Left ventricle myocardium inferior (tissue), 1 donor: ENCODE data around the gene LIME1. TPM values are rescaled to one million over a fixed set of nuclear protein-coding genes. Genes with fewer than 3 reads are reported as not detected.

Experiments
- DNase-seq: peaks from one replicate; pipeline ENCODE4 v3.0.0-alpha.2; 2020
- H3K27ac ChIP-seq: fragments of 200-600 bp; replicated peaks from 2 replicates; pipeline ENCODE4 v1.8.0; 2021
- H3K27me3 ChIP-seq: fragments of 200-600 bp; 2 replicates; pipeline ENCODE4 v1.8.0; 2021; ENCODE audit warnings: low read depth
- H3K36me3 ChIP-seq: fragments of 200-600 bp; 2 replicates; pipeline ENCODE4 v1.8.0; 2021
- H3K4me1 ChIP-seq: fragments of 200-600 bp; 2 replicates; pipeline ENCODE4 v1.8.0; 2021
- H3K4me3 ChIP-seq: fragments of 200-600 bp; 2 replicates; pipeline ENCODE4 v1.8.0; 2021; ENCODE audit warnings: mild to moderate bottlenecking, moderate library complexity
- H3K9me3 ChIP-seq: fragments of 200-600 bp; replicated peaks from 2 replicates; pipeline ENCODE4 v1.8.0; 2021
- CTCF ChIP-seq: fragments of 200-600 bp; IDR thresholded peaks from 2 replicates; pipeline ENCODE4 v1.8.0; 2021; ENCODE audit warnings: antibody characterized with exemption, mild to moderate bottlenecking, borderline replicate concordance
- intact Hi-C: fragments of 100-400 bp; cut with micrococcal nuclease; formaldehyde crosslinking; loops from one replicate; pipeline ENCODE4 v1.11.0; 2022
- total RNA-seq: library from RNA; stranded (reverse); fragmentation: NEBNext Ultra II Directional; extraction: Animal tissue kit (Norgen Biotek cat#: 25700); gene quantifications from one replicate; pipeline ENCODE4 v1.2.1, GENCODE V29; 2021
- donor health status: DM: no; HTN: yes; CAD: no; lungs with severe emphysema.

Gene LIME1
- total RNA-seq, 1 donor from 2014 or later = 3.4 TPM

- H3K4me3 ChIP-seq = no peak overlapping the region
- intact Hi-C loops = no loop called here
- no peaks in the 10 kb centered on the region for H3K27me3 ChIP-seq
- H3K9me3 ChIP-seq = no peaks in the 10 kb centered on the region
- no peak overlapping the region for H3K27ac ChIP-seq
- DNase-seq = no peak
- TF ChIP-seq CTCF = no peak
- peaks cover 35% of the 10 kb centered on the region for H3K36me3 ChIP-seq
- H3K4me1 ChIP-seq = peaks cover 4% of the 10 kb centered on the region
These were observed 17.5 kb downstream of the LIME1 start for GRCh38 chr20:63754008-63754407.

DNA sequence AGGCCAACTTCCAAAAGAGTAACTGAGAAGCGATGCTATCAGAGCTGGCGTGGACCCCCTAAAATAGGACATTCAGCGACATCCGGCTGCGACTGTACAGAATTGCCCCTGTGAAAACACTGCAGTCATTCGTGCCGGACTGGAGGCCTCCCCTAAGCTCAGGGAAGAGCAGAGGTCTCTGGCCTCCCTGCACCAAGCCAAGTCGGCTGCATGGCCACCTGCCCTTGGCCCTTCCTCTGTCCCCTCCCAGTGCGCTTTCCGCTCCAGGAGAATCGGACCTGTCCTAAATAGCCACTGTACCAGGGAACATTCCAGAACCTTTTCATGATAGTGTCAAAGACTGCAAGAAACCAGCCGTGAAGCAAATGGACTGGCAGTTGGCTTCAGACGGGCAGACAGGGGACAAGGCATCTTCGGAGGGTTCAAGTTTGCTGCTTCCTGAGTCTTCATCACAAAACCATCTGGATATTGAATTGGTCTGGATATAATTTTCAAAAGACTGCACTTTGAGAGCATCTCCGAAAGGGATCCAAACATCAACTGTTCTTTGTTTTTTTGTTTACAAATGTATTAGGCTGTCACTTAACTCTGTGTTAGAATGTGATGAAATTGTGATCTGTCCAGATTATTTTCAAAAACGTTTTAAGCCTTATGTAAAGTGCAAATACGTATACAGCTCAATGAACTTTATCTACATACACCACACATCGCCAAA is 19.6 kb downstream of the LIME1 start:
- Histone ChIP-seq H3K9me3 (no peaks in the 10 kb centered on the region), H3K4me3 (no peak overlapping the region), H3K4me1 (peaks cover 4% of the 10 kb centered on the region), H3K27me3 (no peaks in the 10 kb centered on the region), H3K27ac (no peak overlapping the region), H3K36me3 (peaks cover 21% of the 10 kb centered on the region)
- no peak for TF ChIP-seq CTCF
- intact Hi-C loops = no loop called here
- no peak for DNase-seq

DNA sequence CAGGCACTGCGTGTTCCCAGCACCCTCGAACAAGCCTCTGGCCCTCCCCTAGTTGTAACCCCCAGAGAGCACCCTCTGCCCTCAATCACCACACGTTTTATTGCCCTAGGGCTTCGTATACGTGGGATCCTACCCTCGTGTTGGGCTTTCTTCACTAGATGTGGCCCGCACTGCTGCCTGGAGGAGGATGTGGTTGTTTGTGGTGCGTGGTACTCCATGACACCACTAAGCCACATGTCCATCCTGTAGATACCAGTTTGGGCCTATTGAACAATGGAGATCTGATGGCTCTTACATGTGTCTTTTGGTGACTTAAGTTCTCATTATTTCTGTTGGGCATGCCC is 20.2 kb downstream of the LIME1 start:
- Histone ChIP-seq H3K36me3 (peaks cover 23% of the 10 kb centered on the region), H3K27me3 (no peaks in the 10 kb centered on the region), H3K9me3 (no peaks in the 10 kb centered on the region), H3K4me1 (peaks cover 4% of the 10 kb centered on the region), H3K27ac (no peak overlapping the region), H3K4me3 (no peak overlapping the region)
- no peak for DNase-seq
- intact Hi-C loops = no loop called here
- no peak for TF ChIP-seq CTCF

DNA sequence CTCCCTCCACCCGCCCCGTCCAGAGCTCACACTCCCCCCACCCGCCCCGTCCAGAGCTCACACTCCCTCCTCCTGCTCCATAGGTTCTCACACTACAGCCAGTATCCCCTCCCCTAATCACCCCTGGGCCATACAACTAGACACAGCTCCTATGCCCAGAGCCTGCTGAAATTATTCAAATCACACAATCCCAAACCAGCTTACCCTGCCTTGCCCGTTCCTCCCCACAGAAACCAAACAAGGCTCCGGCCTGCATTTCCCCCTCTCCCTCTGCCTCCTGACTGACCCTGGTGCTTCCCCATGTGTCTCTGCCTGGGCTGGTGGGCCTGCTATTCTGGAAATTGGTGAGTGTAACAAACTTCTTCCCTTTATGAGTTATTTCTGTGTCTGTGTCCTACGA is 21.7 kb downstream of the LIME1 start:
- intact Hi-C loops = no loop called here

GRCh38 chr20:63759377-63759901 is 23.0 kb downstream of the LIME1 start:
- Histone ChIP-seq H3K27me3 (no peaks in the 10 kb centered on the region), H3K4me1 (no peaks in the 10 kb centered on the region), H3K36me3 (peaks cover 28% of the 10 kb centered on the region), H3K27ac (no peak overlapping the region), H3K4me3 (no peak overlapping the region), H3K9me3 (no peaks in the 10 kb centered on the region)
- DNase-seq = no peak
- intact Hi-C loops = no loop called here
- no peak for TF ChIP-seq CTCF

More for the DNA sequence above, 21.7 kb downstream of the LIME1 start:
- peaks cover 4% of the 10 kb centered on the region for H3K4me1 ChIP-seq
- H3K9me3 ChIP-seq = no peaks in the 10 kb centered on the region
- H3K4me3 ChIP-seq = no peak overlapping the region
- H3K27ac ChIP-seq = no peak overlapping the region
- H3K36me3 ChIP-seq = peaks cover 27% of the 10 kb centered on the region
- no peak for DNase-seq
- no peak for TF ChIP-seq CTCF
- H3K27me3 ChIP-seq = no peaks in the 10 kb centered on the region
